ENCODE measurements around the gene TEKT5.
"Not testable (repeated sequence)": the region's sequence is repeated elsewhere in the genome, so short reads cannot be mapped to it uniquely, and the experiment has no call there.

Gene TEKT5

GRCh38 chr16:10629592-10629963 is 65.2 kb downstream of the TEKT5 start:
- DNase-seq, result no peak

GRCh38 chr16:10625595-10626357 is 69.0 kb downstream of the TEKT5 start:
- no peak for DNase-seq

DNA sequence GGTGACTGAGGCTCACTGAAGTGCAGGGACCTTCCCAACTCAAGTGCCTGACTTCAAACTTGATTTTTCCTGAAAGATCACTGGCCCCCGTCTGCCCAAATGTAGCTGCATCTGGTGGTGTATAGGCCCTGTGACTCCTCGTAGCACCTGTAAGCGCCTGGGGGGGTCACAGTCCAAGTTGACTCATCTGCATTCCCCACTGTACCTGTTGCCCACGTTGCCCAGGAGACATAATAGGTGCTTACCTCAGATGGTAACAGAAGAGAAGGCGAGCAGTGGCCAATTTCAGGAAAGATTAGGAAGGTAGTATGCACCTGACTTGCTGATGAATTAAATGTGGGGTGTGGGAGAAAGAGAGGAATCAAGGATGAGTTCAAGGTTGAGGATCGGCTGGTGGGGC is 70.2 kb downstream of the TEKT5 start:
- no peak for DNase-seq

- DNase-seq, result no peak
These were observed 71.7 kb downstream of the TEKT5 start for GRCh38 chr16:10623059-10623458.

- no peak for DNase-seq
These were observed 72.5 kb downstream of the TEKT5 start for GRCh38 chr16:10622036-10622921.

- DNase-seq, result not testable (repeated sequence)
These were observed 73.3 kb downstream of the TEKT5 start for GRCh38 chr16:10621216-10621949.

DNA sequence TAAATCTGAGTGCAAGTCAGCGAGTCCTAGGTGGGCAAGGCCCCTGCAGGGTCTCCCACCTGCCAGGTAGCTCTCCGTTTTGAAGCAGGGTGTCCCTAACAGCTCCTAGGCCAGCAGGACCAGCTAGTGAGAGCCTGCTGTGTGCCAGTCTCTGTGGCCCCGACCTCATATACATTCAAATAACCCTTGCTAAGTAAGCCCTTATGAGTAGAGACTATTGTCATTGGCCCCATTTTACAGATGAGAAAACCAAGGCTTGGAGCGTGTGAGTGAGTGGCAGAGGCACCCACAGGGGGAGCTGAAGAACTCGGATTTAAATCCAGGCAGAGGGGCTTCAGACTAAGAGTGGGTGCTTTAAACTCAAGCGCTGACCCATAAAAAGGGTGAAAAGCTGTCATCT is 74.6 kb downstream of the TEKT5 start:
- DNase-seq, result no peak

GRCh38 chr16:10619271-10619849 is 75.4 kb downstream of the TEKT5 start:
- no peak for DNase-seq

- no peak for DNase-seq
These were observed 76.0 kb downstream of the TEKT5 start for GRCh38 chr16:10618710-10619209.

- DNase-seq, result no peak
These were observed 76.9 kb downstream of the TEKT5 start for GRCh38 chr16:10617662-10618420.

DNA sequence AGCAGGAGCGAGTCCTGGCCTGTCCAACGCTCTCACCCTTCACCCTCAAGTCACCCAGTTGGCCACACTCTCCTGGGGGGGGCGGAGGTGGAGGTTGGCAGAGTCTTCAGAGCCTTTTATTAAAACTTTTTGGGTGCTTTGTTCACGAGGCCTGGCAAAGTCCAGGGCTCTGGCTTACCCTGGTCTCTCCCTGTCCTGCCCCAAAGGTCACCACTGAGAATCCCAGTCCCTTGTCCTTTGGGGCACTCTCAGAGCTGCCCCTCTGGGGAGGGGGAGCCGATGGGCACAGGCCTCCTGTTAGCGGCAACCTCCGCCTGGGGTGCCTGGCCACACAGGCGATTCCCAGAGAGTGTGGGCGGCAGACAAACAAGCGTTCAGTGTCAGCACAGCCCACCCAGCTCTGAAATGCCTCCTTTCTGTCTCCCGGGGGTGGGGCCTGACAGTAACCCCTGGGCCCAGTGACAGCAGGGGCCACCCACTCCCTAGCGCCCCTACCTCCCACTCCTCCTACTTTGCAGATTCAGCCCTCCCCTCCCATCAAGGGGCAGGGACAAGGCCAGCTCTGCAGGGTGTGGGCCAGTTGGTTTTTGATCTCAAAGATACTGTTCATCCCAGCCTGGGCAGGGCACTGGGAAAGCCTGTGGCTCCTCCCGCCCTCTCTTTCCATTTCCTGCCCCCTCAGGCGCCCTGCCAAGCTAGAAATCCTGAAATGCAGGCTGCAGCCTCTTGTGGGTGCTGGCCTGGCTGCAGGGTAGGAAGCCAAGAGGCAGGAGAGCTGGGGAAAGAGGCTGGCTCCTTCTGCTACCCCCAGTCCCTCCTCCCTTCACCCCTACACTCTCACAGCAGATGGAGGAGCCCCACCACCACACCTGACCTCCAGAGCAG is 77.7 kb downstream of the TEKT5 start:
- peak; percentile 78 for DNase-seq

GRCh38 chr16:10616419-10616755 is 78.3 kb downstream of the TEKT5 start:
- DNase-seq, result no peak

DNA sequence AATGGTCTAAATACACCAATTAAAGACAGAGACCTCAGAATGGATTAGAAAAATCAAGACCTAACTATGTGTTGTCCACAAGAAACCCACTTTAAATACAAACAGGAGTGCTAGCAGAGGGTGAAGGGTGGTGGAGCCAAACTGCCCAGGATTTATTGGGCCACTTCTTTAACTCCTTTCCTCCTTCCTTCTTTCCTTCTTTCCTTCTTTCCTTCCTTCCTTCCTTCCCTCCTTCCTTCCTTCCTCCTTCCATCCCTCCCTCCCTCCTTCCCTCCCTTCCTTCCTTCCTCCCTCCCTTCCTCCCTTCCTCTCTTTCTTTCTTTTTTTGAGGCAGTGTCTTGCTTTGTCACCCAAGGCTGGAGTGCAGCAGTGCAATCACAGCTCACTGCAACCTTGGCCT is 80.0 kb downstream of the TEKT5 start:
- no peak for DNase-seq

DNA sequence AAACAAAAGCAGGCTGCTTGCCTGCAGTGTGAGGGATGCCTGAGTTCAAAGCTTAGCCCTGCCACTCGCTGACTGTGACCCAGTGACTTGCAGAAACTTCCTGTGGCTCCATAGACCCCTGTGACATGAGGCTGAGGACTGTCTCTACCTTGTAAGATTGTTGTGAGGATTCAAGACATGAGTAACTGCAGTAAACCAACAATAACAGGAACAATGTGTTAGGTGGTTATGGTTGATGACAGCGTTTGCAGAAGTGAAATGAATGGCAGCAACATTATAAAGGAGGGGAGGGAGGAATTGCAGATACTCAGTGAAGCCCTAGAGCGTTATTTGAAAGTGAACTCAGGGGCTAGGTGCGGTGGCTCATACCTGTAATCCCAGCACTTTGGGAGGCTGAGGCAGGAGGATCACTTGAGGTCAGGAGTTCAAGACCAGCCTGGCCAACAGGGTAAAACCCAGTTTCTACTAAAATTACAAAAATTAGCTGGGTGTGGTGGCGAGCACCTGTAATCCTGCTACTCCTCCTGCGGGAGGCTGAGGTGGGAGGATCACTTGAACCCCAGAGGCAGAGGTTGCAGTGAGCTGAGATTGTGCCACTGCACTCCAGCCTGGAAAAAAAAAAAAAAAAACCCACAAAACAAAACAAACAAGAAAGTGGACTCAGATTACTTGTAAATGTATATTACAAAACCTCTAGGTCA is 80.8 kb downstream of the TEKT5 start:
- no peak for DNase-seq

- no peak for DNase-seq
These were observed 82.0 kb downstream of the TEKT5 start for GRCh38 chr16:10612649-10613179.

GRCh38 chr16:10611825-10612342 is 82.8 kb downstream of the TEKT5 start:
- DNase-seq, result no peak

DNA sequence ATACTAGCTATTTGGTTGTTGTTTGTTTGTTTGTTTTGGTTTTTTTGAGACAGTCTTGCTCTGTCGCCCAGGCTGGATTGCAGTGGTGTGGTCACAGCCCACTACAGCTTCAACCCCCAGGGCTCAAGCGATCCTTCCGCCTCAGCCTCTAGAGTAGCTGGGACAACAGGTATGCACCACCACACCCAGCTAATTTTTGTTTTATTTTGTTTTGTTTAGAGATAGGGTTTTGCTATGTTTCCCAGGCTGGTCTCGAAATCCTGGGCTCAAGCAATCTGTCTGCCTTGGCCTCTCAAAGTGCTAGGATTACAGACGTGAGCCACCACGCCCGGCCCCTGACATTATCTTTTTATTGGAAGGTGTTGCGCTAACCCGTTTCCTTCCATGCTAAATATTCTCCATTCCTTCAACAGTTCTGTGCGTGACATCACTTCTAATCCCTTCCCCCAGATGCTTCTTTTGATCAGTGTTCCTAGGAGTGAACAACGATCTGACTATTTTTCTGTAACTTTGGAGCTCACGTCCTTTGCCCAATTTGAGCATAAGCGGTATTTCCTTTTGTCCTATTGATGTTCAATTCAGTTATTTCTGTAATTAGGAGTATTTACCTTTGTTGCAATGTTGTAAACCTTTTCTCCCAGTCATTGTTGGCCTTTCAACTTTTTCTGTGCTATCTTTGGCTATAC is 84.1 kb downstream of the TEKT5 start:
- no peak for DNase-seq

DNA sequence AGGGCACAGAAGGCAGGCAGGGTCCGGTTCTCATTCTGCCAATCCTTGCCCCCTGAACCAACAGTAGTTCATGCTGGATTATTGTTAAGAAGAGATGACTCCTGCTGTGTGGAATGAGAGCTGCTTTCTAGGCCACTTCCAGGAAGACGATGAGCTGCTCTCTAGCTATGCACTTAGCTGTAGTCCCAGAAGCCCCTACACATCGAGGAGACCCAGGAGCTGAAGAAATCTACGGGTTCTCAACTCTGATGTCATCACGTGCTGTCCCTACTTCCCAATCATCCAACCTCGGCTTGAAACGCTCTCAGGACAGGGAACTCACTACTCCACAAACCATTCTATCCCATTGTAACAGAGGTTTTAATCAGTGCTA is 85.3 kb downstream of the TEKT5 start:
- DNase-seq, result no peak

DNA sequence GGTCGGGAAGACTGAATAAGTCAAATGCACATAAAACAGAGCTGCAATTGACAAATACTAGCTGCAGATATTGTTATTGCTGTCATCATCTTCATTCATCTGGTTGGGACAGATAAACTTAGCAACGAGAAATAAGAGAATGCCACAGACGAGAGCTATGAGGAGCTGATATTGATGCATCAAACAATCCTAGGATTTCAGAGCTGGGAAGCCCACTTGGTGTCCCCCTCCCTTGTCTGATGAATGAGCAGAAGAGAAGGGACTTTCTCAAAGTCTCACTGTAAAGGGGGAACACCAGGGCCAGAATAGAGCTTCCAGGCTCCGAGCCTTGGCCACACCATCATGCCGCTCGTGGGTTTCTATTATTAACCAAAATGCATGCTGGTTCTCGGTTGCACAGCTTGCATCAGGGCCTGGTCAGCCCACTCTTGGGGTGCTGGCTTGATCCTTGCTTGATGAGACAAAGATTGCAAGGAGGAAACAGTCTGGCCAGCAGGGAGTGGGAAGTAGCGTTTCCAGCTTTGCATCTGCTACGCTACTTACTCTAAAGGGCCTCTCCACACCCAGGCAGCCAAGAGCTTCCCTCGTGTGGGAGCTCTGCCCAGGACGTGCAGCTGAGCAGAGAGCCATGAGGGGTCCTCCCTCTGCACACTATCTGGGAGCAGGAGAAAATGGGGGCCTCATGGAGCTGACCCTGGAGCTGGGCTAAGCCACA is 85.9 kb downstream of the TEKT5 start:
- DNase-seq, result no peak
